ENCODE results near the gene RNF220.

Gene RNF220

GRCh38 chr1:44521378-44522080 lies 116.5 kb downstream of the RNF220 start:
- TF ChIP-seq ZNF70 (CRISPR knock-in tag; IDR thresholded peaks at IDR 0.05) = no peak
- no peak for TF ChIP-seq ZNF8 (CRISPR knock-in tag; IDR thresholded peaks at IDR 0.05)
- TF ChIP-seq ZFP3 (CRISPR knock-in tag; IDR thresholded peaks at IDR 0.05) = no peak
- TF ChIP-seq ZNF565 (CRISPR knock-in tag; conservative IDR thresholded peaks at IDR 0.05; ENCODE audit: low read depth) = no peak
- no peak for TF ChIP-seq BACH2 (CRISPR knock-in tag; IDR thresholded peaks at IDR 0.05; ENCODE audit: borderline replicate concordance)
- TF ChIP-seq ARNTL (CRISPR knock-in tag; IDR thresholded peaks at IDR 0.05; ENCODE audit: borderline replicate concordance, low read depth) = no peak
- no peak for TF ChIP-seq OSR1 (CRISPR knock-in tag; IDR thresholded peaks at IDR 0.05)
- TF ChIP-seq TCF4 (CRISPR knock-in tag; IDR thresholded peaks at IDR 0.05; ENCODE audit: borderline replicate concordance) = no peak
- TF ChIP-seq GLIS3 (CRISPR knock-in tag; IDR thresholded peaks at IDR 0.05) = no peak
- ATAC-seq = no peak

GRCh38 chr1:44523593-44524591 lies 118.8 kb downstream of the RNF220 start:
- no peak for ATAC-seq
- TF ChIP-seq CSRNP3 (CRISPR knock-in tag; IDR thresholded peaks at IDR 0.05) (no peak), ZFP3 (CRISPR knock-in tag; IDR thresholded peaks at IDR 0.05) (no peak), POU6F1 (CRISPR knock-in tag; IDR thresholded peaks at IDR 0.05; ENCODE audit: borderline replicate concordance, low read depth) (no peak), ZNF8 (CRISPR knock-in tag; IDR thresholded peaks at IDR 0.05) (no peak), ISL1 (CRISPR knock-in tag; IDR thresholded peaks at IDR 0.05) (no peak), SNAI2 (CRISPR knock-in tag; IDR thresholded peaks at IDR 0.05) (no peak), CREB5 (CRISPR knock-in tag; IDR thresholded peaks at IDR 0.05; ENCODE audit: low read depth) (no peak), TSHZ2 (CRISPR knock-in tag; IDR thresholded peaks at IDR 0.05) (no peak), PATZ1 (CRISPR knock-in tag; IDR thresholded peaks at IDR 0.05; ENCODE audit: borderline replicate concordance) (no peak), BACH2 (CRISPR knock-in tag; IDR thresholded peaks at IDR 0.05; ENCODE audit: borderline replicate concordance) (no peak), GLIS3 (CRISPR knock-in tag; IDR thresholded peaks at IDR 0.05) (no peak), TOX (CRISPR knock-in tag; IDR thresholded peaks at IDR 0.05; ENCODE audit: borderline replicate concordance) (no peak), ZNF70 (CRISPR knock-in tag; IDR thresholded peaks at IDR 0.05) (no peak), ZC3H10 (CRISPR knock-in tag; IDR thresholded peaks at IDR 0.05) (no peak), CSDC2 (CRISPR knock-in tag; IDR thresholded peaks at IDR 0.05) (no peak), ZNF565 (CRISPR knock-in tag; conservative IDR thresholded peaks at IDR 0.05; ENCODE audit: low read depth) (no peak), ESRRG (CRISPR knock-in tag; IDR thresholded peaks at IDR 0.05) (no peak), OSR1 (CRISPR knock-in tag; IDR thresholded peaks at IDR 0.05) (no peak)

All from SK-N-SH treated with all-trans-retinoic acid at 6 μM for 48 hours (cell line).